ENCODE results near the gene KASH5. TPM values are rescaled to one million over a fixed set of nuclear protein-coding genes. Genes with fewer than 3 reads are reported as not detected.
A peak's percentile ranks its signal among the peaks of the same experiment; 100 is the strongest.

The KASH5 gene
- total and polyA plus RNA-seq, 12 donors = not detected

- no peak for TF ChIP-seq CTCF (IDR thresholded peaks at IDR 0.05)
- WGBS, 2 donors = 87 to 89% methylated on average over 12 of the region's 12 CpGs
- no peak overlapping the region for H3K27ac ChIP-seq
- H3K4me1 ChIP-seq = peaks cover 0 to 9% (median 0%) of the 10 kb centered on the region in 9 donors
- no peak for ATAC-seq
- H3K9me3 ChIP-seq = no peaks in the 10 kb centered on the region
- H3K27me3 ChIP-seq = no peaks in the 10 kb centered on the region
- intact Hi-C loops (cut with DNase I) = no loop called here
- DNase-seq = no peak
- no peak overlapping the region for H3K4me3 ChIP-seq
- H3K36me3 ChIP-seq = peaks cover 0 to 65% (median 7%) of the 10 kb centered on the region in 9 donors
These were observed 74.4 kb downstream of the KASH5 start for GRCh38 chr19:49462492-49462891.

- 93% methylated on average over 39 of the region's 39 CpGs for WGBS, 2 donors
- Histone ChIP-seq H3K4me1 (peaks cover 0 to 12% (median 8%) of the 10 kb centered on the region in 9 donors), H3K36me3 (peaks cover 0 to 58% (median 7%) of the 10 kb centered on the region in 9 donors), H3K4me3 (no peak overlapping the region), H3K27me3 (no peaks in the 10 kb centered on the region), H3K27ac (no peak overlapping the region), H3K9me3 (no peaks in the 10 kb centered on the region)
- peak in 1 of 8 donors; percentile 28 for ATAC-seq
- DNase-seq = no peak
- no peak for TF ChIP-seq CTCF (IDR thresholded peaks at IDR 0.05)
- intact Hi-C loops (cut with DNase I) = no loop called here
These were observed 76.1 kb downstream of the KASH5 start for GRCh38 chr19:49463960-49464740.

GRCh38 chr19:49465371-49465770 lies 77.3 kb downstream of the KASH5 start:
- Histone ChIP-seq H3K4me3 (no peak overlapping the region), H3K4me1 (peaks cover 3 to 24% (median 17%) of the 10 kb centered on the region in 9 donors), H3K27ac (no peak overlapping the region), H3K36me3 (peaks cover 0 to 48% (median 7%) of the 10 kb centered on the region in 9 donors), H3K27me3 (no peaks in the 10 kb centered on the region), H3K9me3 (no peaks in the 10 kb centered on the region)
- no peak for TF ChIP-seq CTCF (IDR thresholded peaks at IDR 0.05)
- DNase-seq (no peak), ATAC-seq (no peak)
- intact Hi-C loops (cut with DNase I) = no loop called here
- WGBS, 2 donors = 95 to 100% methylated on average over 3 of the region's 3 CpGs

Other genes with a start within 250 kb of the KASH5 start
- 1,000 to 10,000 TPM in 6 of 10 donors, 100 to 1,000 TPM in 4; 901 to 1,557 (median 1,052) TPM for gene HRC, start 232.9 kb upstream of the KASH5 start, total RNA-seq
- gene HRC, start 232.9 kb upstream of the KASH5 start, polyA plus RNA-seq = 100 to 1,000 TPM; 331 to 710 TPM
- gene TRPM4, start 230.5 kb upstream of the KASH5 start, total RNA-seq = 10 to 100 TPM; 21.7 to 38.5 (median 33.0) TPM
- gene TRPM4, start 230.5 kb upstream of the KASH5 start, polyA plus RNA-seq = 100 to 1,000 TPM in 1 of 2 donors, 10 to 100 TPM in 1; 20.4 to 100 TPM
- 1 to 10 TPM in 2 of 10 donors, under 1 TPM in 8; 0.25 to 1.0 (median 0.77) TPM for gene SLC6A16, start 63.1 kb upstream of the KASH5 start, total RNA-seq
- gene SLC6A16, start 63.1 kb upstream of the KASH5 start, polyA plus RNA-seq = 1 to 10 TPM in 1 of 2 donors, under 1 TPM in 1; 0.13 to 3.1 TPM
- 10 to 100 TPM in 2 of 10 donors, 1 to 10 TPM in 8; 2.0 to 34.2 (median 3.9) TPM for gene CD37, start 52.8 kb upstream of the KASH5 start, total RNA-seq
- gene CD37, start 52.8 kb upstream of the KASH5 start, polyA plus RNA-seq = 1 to 10 TPM; 2.3 to 3.5 TPM
- gene TEAD2, start 25.8 kb upstream of the KASH5 start, total RNA-seq = 10 to 100 TPM; 34.1 to 67.8 (median 45.1) TPM
- gene TEAD2, start 25.8 kb upstream of the KASH5 start, polyA plus RNA-seq = 10 to 100 TPM; 43.5 to 50.5 TPM
- gene DKKL1, start 24.4 kb upstream of the KASH5 start, total RNA-seq = under 1 TPM in 3 of 10 donors, not detected in 7; 0.22 to 0.54 (median 0.26) TPM
- gene DKKL1, start 24.4 kb upstream of the KASH5 start, polyA plus RNA-seq = under 1 TPM in 1 of 2 donors, not detected in 1; 0.20 TPM
- gene PTH2, start 35.2 kb downstream of the KASH5 start, total RNA-seq = not detected
- gene PTH2, start 35.2 kb downstream of the KASH5 start, polyA plus RNA-seq = not detected
- not detected for gene GFY, start 37.1 kb downstream of the KASH5 start, total RNA-seq
- under 1 TPM in 1 of 2 donors, not detected in 1; 0.13 TPM for gene GFY, start 37.1 kb downstream of the KASH5 start, polyA plus RNA-seq
- gene SLC17A7, start 53.3 kb downstream of the KASH5 start, total RNA-seq = 1 to 10 TPM in 4 of 10 donors, under 1 TPM in 6; 0.17 to 2.3 (median 0.86) TPM
- gene SLC17A7, start 53.3 kb downstream of the KASH5 start, polyA plus RNA-seq = 1 to 10 TPM in 1 of 2 donors, under 1 TPM in 1; 0.88 to 2.0 TPM
- gene PIH1D1, start 63.6 kb downstream of the KASH5 start, total RNA-seq = 10 to 100 TPM; 15.7 to 42.1 (median 25.7) TPM
- 10 to 100 TPM; 32.5 to 60.0 TPM for gene PIH1D1, start 63.6 kb downstream of the KASH5 start, polyA plus RNA-seq
- gene ALDH16A1, start 65.0 kb downstream of the KASH5 start, total RNA-seq = 10 to 100 TPM in 3 of 10 donors, 1 to 10 TPM in 7; 4.4 to 14.9 (median 7.4) TPM
- 10 to 100 TPM; 17.8 to 19.9 TPM for gene ALDH16A1, start 65.0 kb downstream of the KASH5 start, polyA plus RNA-seq
- gene FLT3LG, start 86.0 kb downstream of the KASH5 start, total RNA-seq = 10 to 100 TPM in 1 of 10 donors, 1 to 10 TPM in 9; 1.6 to 14.8 (median 3.1) TPM
- gene FLT3LG, start 86.0 kb downstream of the KASH5 start, polyA plus RNA-seq = 10 to 100 TPM in 1 of 2 donors, 1 to 10 TPM in 1; 4.2 to 14.0 TPM
- 1,000 to 10,000 TPM; 1,171 to 1,844 (median 1,328) TPM for gene RPL13A, start 99.4 kb downstream of the KASH5 start, total RNA-seq
- gene RPL13A, start 99.4 kb downstream of the KASH5 start, polyA plus RNA-seq = 1,000 to 10,000 TPM; 1,376 to 2,740 TPM
- gene RPS11, start 108.2 kb downstream of the KASH5 start, total RNA-seq = 1,000 to 10,000 TPM in 4 of 10 donors, 100 to 1,000 TPM in 6; 739 to 1,152 (median 854) TPM
- gene RPS11, start 108.2 kb downstream of the KASH5 start, polyA plus RNA-seq = 1,000 to 10,000 TPM; 2,102 to 3,642 TPM
- 100 to 1,000 TPM in 2 of 10 donors, 10 to 100 TPM in 8; 49.0 to 175 (median 71.4) TPM for gene FCGRT, start 124.4 kb downstream of the KASH5 start, total RNA-seq
- gene FCGRT, start 124.4 kb downstream of the KASH5 start, polyA plus RNA-seq = 10 to 100 TPM; 63.2 to 83.6 TPM
- 10 to 100 TPM in 2 of 10 donors, 1 to 10 TPM in 8; 4.7 to 23.4 (median 6.1) TPM for gene RCN3, start 139.8 kb downstream of the KASH5 start, total RNA-seq
- 10 to 100 TPM; 23.6 to 38.3 TPM for gene RCN3, start 139.8 kb downstream of the KASH5 start, polyA plus RNA-seq
- 10 to 100 TPM; 38.0 to 53.9 (median 45.1) TPM for gene NOSIP, start 192.3 kb downstream of the KASH5 start, total RNA-seq
- 100 to 1,000 TPM in 1 of 2 donors, 10 to 100 TPM in 1; 82.6 to 120 TPM for gene NOSIP, start 192.3 kb downstream of the KASH5 start, polyA plus RNA-seq
- gene PRRG2, start 193.1 kb downstream of the KASH5 start, total RNA-seq = 1 to 10 TPM in 1 of 10 donors, under 1 TPM in 9; 0.34 to 1.0 (median 0.57) TPM
- 1 to 10 TPM; 1.1 to 2.4 TPM for gene PRRG2, start 193.1 kb downstream of the KASH5 start, polyA plus RNA-seq
- 10 to 100 TPM; 11.2 to 19.2 (median 16.7) TPM for gene PRR12, start 202.9 kb downstream of the KASH5 start, total RNA-seq
- gene PRR12, start 202.9 kb downstream of the KASH5 start, polyA plus RNA-seq = 10 to 100 TPM in 1 of 2 donors, 1 to 10 TPM in 1; 5.2 to 11.1 TPM

Data from heart right ventricle (tissue), 16 donors.